Mesendoderm (in vitro differentiated cells): ENCODE data around the gene ATAD2B.

Experiments used
- DNase-seq: peaks from one replicate; pipeline ENCODE4 v3.0.0; 2013
- H2AK5ac ChIP-seq: 2 replicates; pipeline ENCODE4 v1.6.1; 2013; ENCODE audit warnings: low read length, inconsistent platforms
- H2BK120ac ChIP-seq: 2 replicates; pipeline ENCODE4 v1.6.1; 2013; ENCODE audit warnings: low read depth, mild to moderate bottlenecking, low read length, moderate library complexity, mixed read lengths
- H2BK15ac ChIP-seq: replicated peaks from 2 replicates; pipeline ENCODE4 v1.6.1; 2013; ENCODE audit warnings: low read depth, mild to moderate bottlenecking, moderate library complexity
- H2BK5ac ChIP-seq: 2 replicates; pipeline ENCODE4 v1.6.1; 2013; ENCODE audit warnings: low read length, inconsistent platforms
- H3K18ac ChIP-seq: 2 replicates; pipeline ENCODE4 v1.6.1; 2013; ENCODE audit warnings: mild to moderate bottlenecking, low read length, mixed read lengths
- H3K23ac ChIP-seq: one replicate; pipeline ENCODE4 v1.6.1; 2013; ENCODE audit warnings: low read length
- H3K27ac ChIP-seq: 2 replicates; pipeline ENCODE4 v1.5.1; 2013; ENCODE audit warnings: low read depth, mild to moderate bottlenecking, inconsistent platforms, low read length, moderate library complexity
- H3K27me3 ChIP-seq: 2 replicates; pipeline ENCODE4 v1.6.1; 2013; ENCODE audit warnings: low read length, control low read depth, mild to moderate bottlenecking, inconsistent platforms; ENCODE audit not compliant: insufficient read depth, poor library complexity
- H3K36me3 ChIP-seq: 2 replicates; pipeline ENCODE4 v1.6.1; 2013; ENCODE audit warnings: low read length, inconsistent platforms; ENCODE audit not compliant: control insufficient read depth, insufficient read depth
- H3K4ac ChIP-seq: one replicate; pipeline ENCODE4 v1.6.1; 2013; ENCODE audit warnings: low read depth, mild to moderate bottlenecking, low read length, moderate library complexity
- H3K4me1 ChIP-seq: 2 replicates; pipeline ENCODE4 v1.6.1; 2013; ENCODE audit warnings: low read depth, low read length, inconsistent platforms; ENCODE audit not compliant: control insufficient read depth
- H3K4me2 ChIP-seq: 2 replicates; pipeline ENCODE4 v1.6.1; 2013; ENCODE audit warnings: low read length
- H3K4me3 ChIP-seq: 2 replicates; pipeline ENCODE4 v1.5.1; 2013; ENCODE audit warnings: mild to moderate bottlenecking, low read length
- H3K56ac ChIP-seq: one replicate; pipeline ENCODE4 v1.6.1; 2013; ENCODE audit warnings: low read length
- H3K79me1 ChIP-seq: 2 replicates; pipeline ENCODE4 v1.6.1; 2013; ENCODE audit warnings: low read length, inconsistent platforms
- H3K79me2 ChIP-seq: 2 replicates; pipeline ENCODE4 v1.6.1; 2013; ENCODE audit warnings: mild to moderate bottlenecking, low read length; ENCODE audit not compliant: control insufficient read depth, insufficient read depth
- H3K9ac ChIP-seq: 2 replicates; pipeline ENCODE4 v1.6.1; 2013; ENCODE audit warnings: low read length, inconsistent platforms
- H4K5ac ChIP-seq: one replicate; pipeline ENCODE4 v1.6.1; 2013; ENCODE audit warnings: low read length
- H4K8ac ChIP-seq: one replicate; pipeline ENCODE4 v1.6.1; 2013; ENCODE audit warnings: low read depth, mild to moderate bottlenecking, control low read depth, low read length, moderate library complexity
- WGBS: extraction: QIAGEN DNeasy Blood & Tissue Kit; methylation state at CpG from one replicate; pipeline ENCODE4 v1.1.7; 2013; ENCODE audit warnings: low lambda C conversion rate, missing lambda C conversion rate; ENCODE audit not compliant: insufficient coverage; ENCODE audit errors: extremely low coverage; 5-methylcytosine and 5-hydroxymethylcytosine counted together

Gene ATAD2B

GRCh38 chr2:23824777-23825212 is 102.1 kb downstream of the ATAD2B start:
- no peak overlapping the region for H3K4me2 ChIP-seq
- H2BK5ac ChIP-seq = no peak overlapping the region
- no peak overlapping the region for H2BK15ac ChIP-seq
- H4K5ac ChIP-seq = no peak overlapping the region
- no peak overlapping the region for H3K56ac ChIP-seq
- no peak overlapping the region for H3K27ac ChIP-seq
- H3K18ac ChIP-seq = no peak overlapping the region
- H3K36me3 ChIP-seq = no peaks in the 10 kb centered on the region
- H3K4me1 ChIP-seq = no peaks in the 10 kb centered on the region
- H3K23ac ChIP-seq = no peak overlapping the region
- H2BK120ac ChIP-seq = no peak overlapping the region
- H2AK5ac ChIP-seq = no peak overlapping the region
- WGBS = no CpG with 5 or more reads among the region's 2 CpGs
- H4K8ac ChIP-seq = no peak overlapping the region
- H3K4ac ChIP-seq = no peak overlapping the region
- peak; percentile 44 for DNase-seq
- no peaks in the 10 kb centered on the region for H3K27me3 ChIP-seq
- H3K4me3 ChIP-seq = no peak overlapping the region
- H3K79me1 ChIP-seq = no peaks in the 10 kb centered on the region
- H3K9ac ChIP-seq = no peak overlapping the region
- no peaks in the 10 kb centered on the region for H3K79me2 ChIP-seq

- no peak overlapping the region for H3K4ac ChIP-seq
- no peak overlapping the region for H3K9ac ChIP-seq
- no peak overlapping the region for H2BK5ac ChIP-seq
- H3K18ac ChIP-seq = no peak overlapping the region
- H4K5ac ChIP-seq = no peak overlapping the region
- H2BK15ac ChIP-seq = no peak overlapping the region
- no peak overlapping the region for H3K4me3 ChIP-seq
- H3K56ac ChIP-seq = no peak overlapping the region
- no peak for DNase-seq
- no peak overlapping the region for H3K27ac ChIP-seq
- H3K36me3 ChIP-seq = no peaks in the 10 kb centered on the region
- H2BK120ac ChIP-seq = no peak overlapping the region
- WGBS = no CpG with 5 or more reads among the region's 4 CpGs
- no peak overlapping the region for H3K4me2 ChIP-seq
- no peaks in the 10 kb centered on the region for H3K79me2 ChIP-seq
- H4K8ac ChIP-seq = no peak overlapping the region
- no peaks in the 10 kb centered on the region for H3K79me1 ChIP-seq
- no peak overlapping the region for H2AK5ac ChIP-seq
- H3K23ac ChIP-seq = no peak overlapping the region
- H3K27me3 ChIP-seq = no peaks in the 10 kb centered on the region
- H3K4me1 ChIP-seq = no peaks in the 10 kb centered on the region
These were observed 103.1 kb downstream of the ATAD2B start for GRCh38 chr2:23823863-23824262.

- H3K9ac ChIP-seq = no peak overlapping the region
- no peaks in the 10 kb centered on the region for H3K27me3 ChIP-seq
- no peaks in the 10 kb centered on the region for H3K79me2 ChIP-seq
- H3K23ac ChIP-seq = no peak overlapping the region
- no peak overlapping the region for H3K56ac ChIP-seq
- no peaks in the 10 kb centered on the region for H3K79me1 ChIP-seq
- H2AK5ac ChIP-seq = no peak overlapping the region
- DNase-seq = no peak
- H3K27ac ChIP-seq = no peak overlapping the region
- no peaks in the 10 kb centered on the region for H3K36me3 ChIP-seq
- no peak overlapping the region for H3K4me2 ChIP-seq
- H3K4me1 ChIP-seq = no peaks in the 10 kb centered on the region
- no CpG with 5 or more reads among the region's 2 CpGs for WGBS
- H2BK120ac ChIP-seq = no peak overlapping the region
- no peak overlapping the region for H4K8ac ChIP-seq
- no peak overlapping the region for H3K4me3 ChIP-seq
- H4K5ac ChIP-seq = no peak overlapping the region
- no peak overlapping the region for H3K18ac ChIP-seq
- H2BK5ac ChIP-seq = no peak overlapping the region
- H3K4ac ChIP-seq = no peak overlapping the region
- H2BK15ac ChIP-seq = no peak overlapping the region
These were observed 112.0 kb downstream of the ATAD2B start for GRCh38 chr2:23814963-23815362.

GRCh38 chr2:23813438-23813837 is 113.5 kb downstream of the ATAD2B start:
- Histone ChIP-seq H3K27me3 (no peaks in the 10 kb centered on the region), H3K79me2 (no peaks in the 10 kb centered on the region), H3K56ac (no peak overlapping the region), H3K4me1 (no peaks in the 10 kb centered on the region), H3K79me1 (no peaks in the 10 kb centered on the region), H3K4ac (no peak overlapping the region), H3K18ac (no peak overlapping the region), H3K36me3 (no peaks in the 10 kb centered on the region), H4K8ac (no peak overlapping the region), H3K4me3 (no peak overlapping the region), H3K9ac (no peak overlapping the region), H3K27ac (no peak overlapping the region), H3K23ac (no peak overlapping the region), H2BK5ac (no peak overlapping the region), H4K5ac (no peak overlapping the region), H3K4me2 (no peak overlapping the region), H2BK15ac (no peak overlapping the region), H2BK120ac (no peak overlapping the region), H2AK5ac (no peak overlapping the region)
- WGBS = no CpG with 5 or more reads among the region's 2 CpGs
- DNase-seq = peak; percentile 3

GRCh38 chr2:23809150-23809549 is 117.8 kb downstream of the ATAD2B start:
- H3K27me3 ChIP-seq = no peaks in the 10 kb centered on the region
- no peak overlapping the region for H3K27ac ChIP-seq
- no peak overlapping the region for H3K18ac ChIP-seq
- H3K9ac ChIP-seq = no peak overlapping the region
- H3K4me1 ChIP-seq = no peaks in the 10 kb centered on the region
- no peak overlapping the region for H3K56ac ChIP-seq
- no peak overlapping the region for H2BK15ac ChIP-seq
- no peaks in the 10 kb centered on the region for H3K79me2 ChIP-seq
- H2BK120ac ChIP-seq = no peak overlapping the region
- no peak overlapping the region for H4K5ac ChIP-seq
- 100% methylated on average over 1 of the region's 1 CpG for whole genome bisulfite sequencing
- no peak for DNase-seq
- no peak overlapping the region for H2BK5ac ChIP-seq
- H3K79me1 ChIP-seq = no peaks in the 10 kb centered on the region
- no peak overlapping the region for H2AK5ac ChIP-seq
- no peaks in the 10 kb centered on the region for H3K36me3 ChIP-seq
- H3K23ac ChIP-seq = no peak overlapping the region
- H3K4me3 ChIP-seq = no peak overlapping the region
- H4K8ac ChIP-seq = no peak overlapping the region
- no peak overlapping the region for H3K4me2 ChIP-seq
- H3K4ac ChIP-seq = no peak overlapping the region

GRCh38 chr2:23806665-23807249 is 120.2 kb downstream of the ATAD2B start:
- Histone ChIP-seq H2BK15ac (no peak overlapping the region), H2AK5ac (no peak overlapping the region), H3K4me2 (no peak overlapping the region), H4K8ac (no peak overlapping the region), H2BK120ac (no peak overlapping the region), H3K4me3 (no peak overlapping the region), H3K27me3 (no peaks in the 10 kb centered on the region), H2BK5ac (no peak overlapping the region), H3K18ac (no peak overlapping the region), H3K79me1 (no peaks in the 10 kb centered on the region), H3K56ac (no peak overlapping the region), H3K23ac (no peak overlapping the region), H3K4me1 (no peaks in the 10 kb centered on the region), H3K27ac (no peak overlapping the region), H3K9ac (no peak overlapping the region), H3K36me3 (no peaks in the 10 kb centered on the region), H3K79me2 (no peaks in the 10 kb centered on the region), H4K5ac (no peak overlapping the region), H3K4ac (no peak overlapping the region)
- DNase-seq = no peak
- WGBS = no CpG with 5 or more reads among the region's 1 CpG
